ENCODE data around the gene SLC16A2.

Gene SLC16A2

DNA sequence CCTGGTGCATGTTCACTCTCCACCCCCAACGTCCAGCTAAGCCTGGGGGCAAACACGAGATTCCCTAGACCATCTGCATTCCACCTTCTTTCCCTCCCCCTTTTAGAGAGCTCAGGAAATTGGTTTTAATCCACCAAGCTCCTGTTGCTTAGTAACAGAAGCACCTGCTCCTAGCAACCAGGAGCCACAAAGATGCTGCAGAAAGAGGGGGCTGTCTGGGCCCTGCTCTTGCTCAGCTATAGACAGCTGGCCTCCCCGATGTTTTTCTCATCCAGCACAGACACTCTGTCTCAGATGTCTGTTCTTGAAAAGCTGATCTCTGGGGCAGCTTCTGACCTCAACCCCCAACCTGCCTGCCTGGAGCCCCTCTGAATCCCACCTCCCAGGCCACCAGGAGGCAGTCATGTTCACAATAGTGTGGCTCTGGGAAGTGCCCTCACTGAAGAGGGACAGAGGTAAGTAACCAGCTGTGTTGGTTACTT is 71.5 kb downstream of the SLC16A2 start:
- H3K4me1 ChIP-seq (ENCODE audit: control insufficient read depth in 1 of 2, insufficient read depth in 1 of 2, low read depth in 1 of 2, low read length in 1 of 2), result no peaks in the 10 kb centered on the region
- H3K27ac ChIP-seq, result no peak overlapping the region
- no peaks in the 10 kb centered on the region for H3K36me3 ChIP-seq
- H3K9me3 ChIP-seq, result no peaks in the 10 kb centered on the region
- H3K27me3 ChIP-seq, result no peaks in the 10 kb centered on the region
- no peak overlapping the region for H3K4me3 ChIP-seq (ENCODE audit: low read depth in 1 of 2, low read length in 1 of 2)
- TF ChIP-seq, protein P1, sequence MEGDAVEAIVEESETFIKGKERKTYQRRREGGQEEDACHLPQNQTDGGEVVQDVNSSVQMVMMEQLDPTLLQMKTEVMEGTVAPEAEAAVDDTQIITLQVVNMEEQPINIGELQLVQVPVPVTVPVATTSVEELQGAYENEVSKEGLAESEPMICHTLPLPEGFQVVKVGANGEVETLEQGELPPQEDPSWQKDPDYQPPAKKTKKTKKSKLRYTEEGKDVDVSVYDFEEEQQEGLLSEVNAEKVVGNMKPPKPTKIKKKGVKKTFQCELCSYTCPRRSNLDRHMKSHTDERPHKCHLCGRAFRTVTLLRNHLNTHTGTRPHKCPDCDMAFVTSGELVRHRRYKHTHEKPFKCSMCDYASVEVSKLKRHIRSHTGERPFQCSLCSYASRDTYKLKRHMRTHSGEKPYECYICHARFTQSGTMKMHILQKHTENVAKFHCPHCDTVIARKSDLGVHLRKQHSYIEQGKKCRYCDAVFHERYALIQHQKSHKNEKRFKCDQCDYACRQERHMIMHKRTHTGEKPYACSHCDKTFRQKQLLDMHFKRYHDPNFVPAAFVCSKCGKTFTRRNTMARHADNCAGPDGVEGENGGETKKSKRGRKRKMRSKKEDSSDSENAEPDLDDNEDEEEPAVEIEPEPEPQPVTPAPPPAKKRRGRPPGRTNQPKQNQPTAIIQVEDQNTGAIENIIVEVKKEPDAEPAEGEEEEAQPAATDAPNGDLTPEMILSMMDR (IDR thresholded peaks at IDR 0.05), result no peak

DNA sequence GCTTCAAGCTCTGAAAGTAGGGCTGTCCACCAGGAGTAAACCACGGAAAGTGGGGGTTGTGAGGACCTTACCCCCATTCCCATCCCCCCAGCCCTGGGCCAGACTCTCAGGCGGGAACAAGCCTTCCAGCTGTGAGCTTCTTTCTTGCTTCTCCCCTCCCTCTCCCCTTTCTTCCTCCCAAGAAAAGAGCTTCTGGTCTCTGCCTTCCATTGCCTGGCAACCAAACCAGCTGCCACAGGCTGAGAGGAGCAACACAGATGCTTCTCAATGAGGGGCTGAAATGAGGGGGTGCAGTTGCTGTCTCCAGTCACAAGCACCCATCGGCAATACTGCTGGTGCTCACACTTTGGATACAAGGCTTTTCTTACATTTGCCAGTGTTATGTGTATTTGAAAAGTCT is 72.5 kb downstream of the SLC16A2 start:
- no peaks in the 10 kb centered on the region for H3K36me3 ChIP-seq
- no peak overlapping the region for H3K27ac ChIP-seq
- no peaks in the 10 kb centered on the region for H3K4me1 ChIP-seq (ENCODE audit: control insufficient read depth in 1 of 2, insufficient read depth in 1 of 2, low read depth in 1 of 2, low read length in 1 of 2)
- TF ChIP-seq, protein P1 (IDR thresholded peaks at IDR 0.05), result no peak
- H3K4me3 ChIP-seq (ENCODE audit: low read depth in 1 of 2, low read length in 1 of 2), result no peak overlapping the region
- no peaks in the 10 kb centered on the region for H3K9me3 ChIP-seq
- no peaks in the 10 kb centered on the region for H3K27me3 ChIP-seq

DNA sequence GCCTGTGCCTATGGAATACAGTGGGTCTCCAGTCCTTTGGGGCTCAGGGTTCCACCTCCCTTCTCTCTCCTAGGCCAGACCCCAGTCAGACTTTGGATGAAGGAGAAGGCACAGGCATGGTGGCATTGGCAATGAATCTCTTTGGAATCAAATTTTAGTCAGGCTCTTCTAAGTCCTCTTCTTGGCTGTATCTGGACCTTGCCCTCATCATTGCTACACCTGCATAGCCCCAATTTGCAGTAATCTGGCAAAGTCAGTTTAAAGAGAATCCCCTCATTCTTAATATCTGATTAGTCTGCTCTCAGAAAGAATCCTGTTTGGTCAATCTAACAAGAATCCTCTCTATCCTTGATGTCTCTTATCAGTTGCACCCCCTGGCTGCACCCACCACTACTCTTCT is 77.6 kb downstream of the SLC16A2 start:
- Histone ChIP-seq H3K27ac (no peak overlapping the region), H3K4me1 (ENCODE audit: control insufficient read depth in 1 of 2, insufficient read depth in 1 of 2, low read depth in 1 of 2, low read length in 1 of 2) (no peaks in the 10 kb centered on the region), H3K4me3 (ENCODE audit: low read depth in 1 of 2, low read length in 1 of 2) (no peak overlapping the region), H3K9me3 (no peaks in the 10 kb centered on the region), H3K27me3 (no peaks in the 10 kb centered on the region), H3K36me3 (no peaks in the 10 kb centered on the region)
- TF ChIP-seq, protein P1 (IDR thresholded peaks at IDR 0.05), result no peak

DNA sequence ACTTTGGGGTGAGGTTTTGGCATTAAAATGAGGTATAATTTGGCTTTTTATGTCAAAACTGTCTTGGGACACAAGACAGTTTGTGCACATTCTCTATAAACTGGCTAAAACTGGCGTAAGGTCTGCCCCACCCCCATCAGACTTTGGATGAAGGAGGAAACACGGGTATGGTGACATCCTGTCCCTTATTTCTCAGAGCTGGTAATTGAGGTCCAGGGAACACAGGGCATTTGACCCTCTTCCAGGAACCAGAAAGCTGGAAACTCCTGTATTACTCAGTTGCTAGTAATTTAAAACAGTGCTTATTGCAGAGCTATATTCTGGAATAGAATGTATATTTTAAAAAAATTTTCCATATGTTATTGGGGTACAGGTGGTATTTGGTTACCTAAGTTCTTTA is 78.8 kb downstream of the SLC16A2 start:
- Histone ChIP-seq H3K27me3 (no peaks in the 10 kb centered on the region), H3K4me1 (ENCODE audit: control insufficient read depth in 1 of 2, insufficient read depth in 1 of 2, low read depth in 1 of 2, low read length in 1 of 2) (no peaks in the 10 kb centered on the region), H3K27ac (no peak overlapping the region), H3K9me3 (no peaks in the 10 kb centered on the region), H3K36me3 (no peaks in the 10 kb centered on the region), H3K4me3 (ENCODE audit: low read depth in 1 of 2, low read length in 1 of 2) (no peak overlapping the region)
- TF ChIP-seq, protein P1 (IDR thresholded peaks at IDR 0.05), result no peak

DNA sequence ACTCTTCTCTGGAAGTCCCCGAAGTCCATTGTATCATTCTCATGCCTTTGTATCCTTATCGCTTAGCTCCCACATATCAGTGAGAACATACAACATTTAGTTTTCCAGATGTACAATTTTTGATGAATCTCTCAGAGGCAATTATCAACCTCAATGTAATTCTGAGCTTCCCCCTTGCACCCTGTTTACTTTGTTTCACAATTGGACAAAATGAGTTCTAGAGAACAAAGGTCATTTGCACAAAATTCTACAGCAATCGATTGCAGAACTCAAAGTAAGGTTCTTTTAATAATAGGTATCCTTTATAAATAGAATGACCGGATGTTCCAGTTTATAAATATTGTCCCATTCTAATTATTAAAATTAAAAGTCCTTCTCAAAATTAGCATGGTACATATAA is 79.3 kb downstream of the SLC16A2 start:
- Histone ChIP-seq H3K4me3 (ENCODE audit: low read depth in 1 of 2, low read length in 1 of 2) (no peak overlapping the region), H3K4me1 (ENCODE audit: control insufficient read depth in 1 of 2, insufficient read depth in 1 of 2, low read depth in 1 of 2, low read length in 1 of 2) (no peaks in the 10 kb centered on the region), H3K27ac (no peak overlapping the region), H3K9me3 (no peaks in the 10 kb centered on the region), H3K27me3 (no peaks in the 10 kb centered on the region), H3K36me3 (no peaks in the 10 kb centered on the region)
- TF ChIP-seq, protein P1 (IDR thresholded peaks at IDR 0.05), result no peak

DNA sequence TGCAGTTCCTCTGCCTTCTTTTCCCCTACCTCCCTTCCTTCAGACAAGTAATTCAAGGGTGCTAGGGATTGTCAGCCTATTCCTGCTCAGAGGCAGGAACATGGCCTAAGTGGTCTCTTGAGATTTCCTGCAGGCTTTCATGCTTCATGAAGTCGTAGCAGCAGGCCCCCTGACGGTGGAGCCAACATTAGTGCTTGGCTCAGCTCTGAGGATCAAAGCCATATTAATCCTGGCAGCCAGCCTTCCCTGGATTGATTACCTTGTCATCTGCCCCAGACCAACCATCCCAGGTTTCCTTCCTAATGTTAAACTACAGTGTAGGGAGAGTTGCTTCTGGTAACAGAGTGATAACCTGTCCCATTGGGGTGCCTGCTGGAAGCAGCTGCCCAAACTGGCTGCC is 84.1 kb downstream of the SLC16A2 start:
- TF ChIP-seq, protein P1 (IDR thresholded peaks at IDR 0.05), result no peak
- no peaks in the 10 kb centered on the region for H3K9me3 ChIP-seq

More for the DNA sequence above, 84.1 kb downstream of the SLC16A2 start:
- H3K27me3 ChIP-seq, result no peaks in the 10 kb centered on the region
- H3K27ac ChIP-seq, result no peak overlapping the region
- H3K36me3 ChIP-seq, result no peaks in the 10 kb centered on the region
- H3K4me3 ChIP-seq (ENCODE audit: low read depth in 1 of 2, low read length in 1 of 2), result no peak overlapping the region
- H3K4me1 ChIP-seq (ENCODE audit: control insufficient read depth in 1 of 2, insufficient read depth in 1 of 2, low read depth in 1 of 2, low read length in 1 of 2), result no peaks in the 10 kb centered on the region
